CD4-positive, alpha-beta T cell treated with Interleukin-10 for 1 hour (primary cell): ENCODE data around the gene CRAMP1.
A peak's percentile ranks its signal among the peaks of the same experiment; 100 is the strongest.

Experiments
- DNase-seq: peaks from one replicate; pipeline ENCODE4 v3.0.0-alpha.2; 2020

CRAMP1 gene

GRCh38 chr16:1662543-1662942 lies 50.4 kb downstream of the CRAMP1 start:
- no peak for DNase-seq

GRCh38 chr16:1665829-1666228 lies 53.7 kb downstream of the CRAMP1 start:
- DNase-seq, result no peak

- no peak for DNase-seq
Observed at GRCh38 chr16:1666316-1666715, 54.2 kb downstream of the CRAMP1 start.

- DNase-seq, result no peak
Observed at GRCh38 chr16:1667271-1667670, 55.1 kb downstream of the CRAMP1 start.

GRCh38 chr16:1667916-1668315 lies 55.8 kb downstream of the CRAMP1 start:
- no peak for DNase-seq

GRCh38 chr16:1668612-1669319 lies 56.6 kb downstream of the CRAMP1 start:
- DNase-seq, result no peak

- no peak for DNase-seq
Observed at GRCh38 chr16:1669698-1670097, 57.5 kb downstream of the CRAMP1 start.

- DNase-seq, result no peak
Observed at GRCh38 chr16:1670371-1670770, 58.2 kb downstream of the CRAMP1 start.

- no peak for DNase-seq
Observed at GRCh38 chr16:1670866-1671265, 58.7 kb downstream of the CRAMP1 start.

- DNase-seq, result no peak
Observed at GRCh38 chr16:1673424-1674151, 61.4 kb downstream of the CRAMP1 start.

GRCh38 chr16:1674306-1674705 lies 62.1 kb downstream of the CRAMP1 start:
- DNase-seq, result no peak

- DNase-seq, result no peak
Observed at GRCh38 chr16:1674751-1675664, 62.8 kb downstream of the CRAMP1 start.

GRCh38 chr16:1676661-1677060 lies 64.5 kb downstream of the CRAMP1 start:
- DNase-seq, result no peak

- peak; percentile 6 for DNase-seq
Observed at GRCh38 chr16:1677339-1677738, 65.2 kb downstream of the CRAMP1 start.

- DNase-seq, result peak; percentile 95
Observed at GRCh38 chr16:1677942-1678499, 65.9 kb downstream of the CRAMP1 start, which contains the start of gene JPT2. TSS of gene JPT2 (plus strand) at chr16:1678279. CDS start at chr16:1678313, 34 bp downstream.

- peak; percentile 51 for DNase-seq
Observed at GRCh38 chr16:1678500-1679098, 66.4 kb downstream of the CRAMP1 start.

GRCh38 chr16:1680361-1680760 lies 68.2 kb downstream of the CRAMP1 start:
- no peak for DNase-seq

- DNase-seq, result no peak
Observed at GRCh38 chr16:1681032-1681431, 68.9 kb downstream of the CRAMP1 start.

- no peak for DNase-seq
Observed at GRCh38 chr16:1687427-1688316, 75.5 kb downstream of the CRAMP1 start.

GRCh38 chr16:1688807-1689560 lies 76.8 kb downstream of the CRAMP1 start:
- no peak for DNase-seq

- no peak for DNase-seq
Observed at GRCh38 chr16:1689853-1690252, 77.7 kb downstream of the CRAMP1 start.
